ENCODE data around the gene ITGAD. TPM values are rescaled to one million over a fixed set of nuclear protein-coding genes. Genes with fewer than 3 reads are reported as not detected.

Gene ITGAD
- total RNA-seq, 1 donor from 2014 or later, result not detected

- Mint-ChIP-seq H3K27me3 (ENCODE audit: low read depth) (no peaks in the 10 kb centered on the region), H3K27ac (ENCODE audit: unreplicated experiment) (peak overlapping the region; percentile 97), H3K4me3 (ENCODE audit: unreplicated experiment) (peak overlapping the region; percentile 87), H3K9me3 (ENCODE audit: low read depth) (no peaks in the 10 kb centered on the region), H3K4me1 (ENCODE audit: low read depth) (peaks cover 36% of the 10 kb centered on the region), H3K36me3 (ENCODE audit: low read depth) (peaks cover 15% of the 10 kb centered on the region)
- TF ChIP-seq CTCF (IDR thresholded peaks at IDR 0.05), result peak; percentile 87
- DNase-seq (ENCODE audit: low spot score), result peak; percentile 18
Measured at GRCh38 chr16:31460582-31461002, 67.5 kb downstream of the ITGAD start.

GRCh38 chr16:31461201-31461920, 68.2 kb downstream of the ITGAD start:
- no peaks in the 10 kb centered on the region for H3K27me3 Mint-ChIP-seq (ENCODE audit: low read depth)
- peaks cover 17% of the 10 kb centered on the region for H3K36me3 Mint-ChIP-seq (ENCODE audit: low read depth)
- TF ChIP-seq CTCF (IDR thresholded peaks at IDR 0.05), result no peak
- H3K9me3 Mint-ChIP-seq (ENCODE audit: low read depth), result no peaks in the 10 kb centered on the region
- peaks cover 30% of the 10 kb centered on the region for H3K4me1 Mint-ChIP-seq (ENCODE audit: low read depth)
- peak overlapping the region; percentile 18 for H3K27ac Mint-ChIP-seq (ENCODE audit: unreplicated experiment)
- DNase-seq (ENCODE audit: low spot score), result peak; percentile 48
- H3K4me3 Mint-ChIP-seq (ENCODE audit: unreplicated experiment), result no peak overlapping the region

- H3K27me3 Mint-ChIP-seq (ENCODE audit: low read depth), result no peaks in the 10 kb centered on the region
- no peak overlapping the region for H3K27ac Mint-ChIP-seq (ENCODE audit: unreplicated experiment)
- TF ChIP-seq CTCF (IDR thresholded peaks at IDR 0.05), result no peak
- peaks cover 20% of the 10 kb centered on the region for H3K36me3 Mint-ChIP-seq (ENCODE audit: low read depth)
- peaks cover 27% of the 10 kb centered on the region for H3K4me1 Mint-ChIP-seq (ENCODE audit: low read depth)
- H3K4me3 Mint-ChIP-seq (ENCODE audit: unreplicated experiment), result no peak overlapping the region
- DNase-seq (ENCODE audit: low spot score), result peak; percentile 91
- H3K9me3 Mint-ChIP-seq (ENCODE audit: low read depth), result no peaks in the 10 kb centered on the region
Measured at GRCh38 chr16:31461921-31462804, 69.0 kb downstream of the ITGAD start.

- Mint-ChIP-seq H3K27me3 (ENCODE audit: low read depth) (no peaks in the 10 kb centered on the region), H3K9me3 (ENCODE audit: low read depth) (no peaks in the 10 kb centered on the region), H3K4me1 (ENCODE audit: low read depth) (peaks cover 20% of the 10 kb centered on the region), H3K27ac (ENCODE audit: unreplicated experiment) (no peak overlapping the region), H3K36me3 (ENCODE audit: low read depth) (peaks cover 20% of the 10 kb centered on the region), H3K4me3 (ENCODE audit: unreplicated experiment) (no peak overlapping the region)
- DNase-seq (ENCODE audit: low spot score), result no peak
- no peak for TF ChIP-seq CTCF (IDR thresholded peaks at IDR 0.05)
Measured at GRCh38 chr16:31464348-31464769, 71.2 kb downstream of the ITGAD start.

GRCh38 chr16:31464781-31465260, 71.7 kb downstream of the ITGAD start:
- Mint-ChIP-seq H3K27me3 (ENCODE audit: low read depth) (no peaks in the 10 kb centered on the region), H3K4me3 (ENCODE audit: unreplicated experiment) (no peak overlapping the region), H3K4me1 (ENCODE audit: low read depth) (peaks cover 20% of the 10 kb centered on the region), H3K9me3 (ENCODE audit: low read depth) (no peaks in the 10 kb centered on the region), H3K27ac (ENCODE audit: unreplicated experiment) (no peak overlapping the region), H3K36me3 (ENCODE audit: low read depth) (peaks cover 20% of the 10 kb centered on the region)
- peak; percentile 84 for DNase-seq (ENCODE audit: low spot score)
- no peak for TF ChIP-seq CTCF (IDR thresholded peaks at IDR 0.05)
